IMR-90 (cell line): Measurements from ENCODE around the gene KCNT2. TPM values are rescaled to one million over a fixed set of nuclear protein-coding genes. Genes with fewer than 3 reads are reported as not detected.

Experiments
- ATAC-seq: fragments of 200-7000 bp; cut with Tn5 transposase; 2 replicates; pipeline ENCODE4 v1.9.1; 2020; ENCODE audit warnings: low read depth, mild to moderate bottlenecking, moderate library complexity
- BruUV-seq: library from RNA; stranded (reverse); fragments of 400-500 nt; replicated peaks from 2 replicates; lab custom pipeline; 2021; lab: Mats Ljungman, UMichigan
- CTCF ChIA-PET: fragments of 300-600 bp; formaldehyde crosslinking; extraction: SDS; loops from one replicate; lab custom pipeline; 2021; ENCODE audit warnings: antibody characterized with exemption; lab: Yijun Ruan, JAX
- POLR2A ChIA-PET: fragments of 300-600 bp; sonication (Branson Sonifier 250); formaldehyde crosslinking; loops from one replicate; lab custom pipeline; 2022; ENCODE audit warnings: antibody characterized with exemption; ENCODE audit not compliant: unreplicated experiment; lab: Charles Lee
- DNase-seq: peaks from one replicate; pipeline ENCODE4 v3.0.0; 2013
- H2AFZ ChIP-seq: replicated peaks from 2 replicates; pipeline ENCODE3; 2013; ENCODE audit warnings: low read length, mild to moderate bottlenecking; ENCODE audit not compliant: poor library complexity
- H2AK5ac ChIP-seq: 2 replicates; pipeline ENCODE4 v1.6.1; 2013; ENCODE audit warnings: low read depth, low read length, inconsistent platforms
- H2AK9ac ChIP-seq: replicated peaks from 2 replicates; pipeline ENCODE3; 2013; ENCODE audit warnings: mild to moderate bottlenecking, low read depth, low read length, moderate library complexity; ENCODE audit not compliant: poor library complexity
- H2BK120ac ChIP-seq: 2 replicates; pipeline ENCODE4 v1.6.1; 2013; ENCODE audit warnings: low read depth, low read length, inconsistent platforms
- H2BK15ac ChIP-seq: 3 replicates; pipeline ENCODE4 v1.6.1; 2013; ENCODE audit warnings: low read depth, low read length, inconsistent platforms
- H2BK20ac ChIP-seq: 2 replicates; pipeline ENCODE4 v1.6.1; 2013; ENCODE audit warnings: low read depth, mild to moderate bottlenecking, inconsistent platforms, low read length, moderate library complexity
- H2BK5ac ChIP-seq: 2 replicates; pipeline ENCODE4 v1.6.1; 2013; ENCODE audit warnings: mild to moderate bottlenecking, low read depth, low read length, inconsistent platforms; ENCODE audit not compliant: poor library complexity, severe bottlenecking
- H3K14ac ChIP-seq: replicated peaks from 2 replicates; pipeline ENCODE4 v1.6.1; 2013; ENCODE audit warnings: low read depth, low read length, inconsistent platforms
- H3K18ac ChIP-seq: 2 replicates; pipeline ENCODE4 v1.6.1; 2013; ENCODE audit warnings: low read depth, low read length, control low read depth
- H3K23ac ChIP-seq: 2 replicates; pipeline ENCODE4 v1.6.1; 2013; ENCODE audit warnings: low read depth, low read length, inconsistent platforms
- H3K27ac ChIP-seq: 2 replicates; pipeline ENCODE4 v1.5.1; 2013; ENCODE audit warnings: mild to moderate bottlenecking, control low read depth, low read length; ENCODE audit not compliant: insufficient read depth
- H3K27me3 ChIP-seq: 2 replicates; pipeline ENCODE4 v1.6.1; 2013; ENCODE audit warnings: low read length; ENCODE audit not compliant: control insufficient read depth, insufficient read depth
- H3K36me3 ChIP-seq: 2 replicates; pipeline ENCODE4 v1.6.1; 2013; ENCODE audit warnings: low read length, mixed read lengths; ENCODE audit not compliant: control insufficient read depth, insufficient read depth
- H3K4ac ChIP-seq: 2 replicates; pipeline ENCODE4 v1.6.1; 2013; ENCODE audit warnings: low read depth, low read length, inconsistent platforms
- H3K4me1 ChIP-seq: 2 replicates; pipeline ENCODE4 v1.6.1; 2013; ENCODE audit warnings: low read length, mixed read lengths; ENCODE audit not compliant: control insufficient read depth, insufficient read depth
- H3K4me2 ChIP-seq: 2 replicates; pipeline ENCODE4 v1.6.1; 2013; ENCODE audit warnings: low read depth, mild to moderate bottlenecking, control low read depth, low read length, moderate library complexity
- H3K4me3 ChIP-seq: 2 replicates; pipeline ENCODE4 v1.5.1; 2013; ENCODE audit warnings: low read depth, mild to moderate bottlenecking, control low read depth, low read length, moderate library complexity; ENCODE audit not compliant: insufficient read depth
- H3K56ac ChIP-seq: 2 replicates; pipeline ENCODE4 v1.6.1; 2013; ENCODE audit warnings: low read length, inconsistent platforms; ENCODE audit not compliant: insufficient read depth; ENCODE audit errors: extremely low read depth
- H3K79me1 ChIP-seq, 2 experiments: 2 replicates each; pipeline ENCODE4 v1.6.1; 2013; ENCODE audit warnings: low read length in 2 of 2, inconsistent platforms in 1 of 2, low read depth in 1 of 2
- H3K9ac ChIP-seq: 2 replicates; pipeline ENCODE4 v1.6.1; 2013; ENCODE audit warnings: low read depth, low read length, control low read depth
- H3K9me1 ChIP-seq: 2 replicates; pipeline ENCODE4 v1.6.1; 2013; ENCODE audit warnings: low read length, inconsistent platforms; ENCODE audit not compliant: insufficient read depth
- H3K9me3 ChIP-seq: 2 replicates; pipeline ENCODE4 v1.6.1; 2013; ENCODE audit warnings: low read length; ENCODE audit not compliant: control insufficient read depth, insufficient read depth
- H4K20me1 ChIP-seq: 2 replicates; pipeline ENCODE4 v1.6.1; 2013; ENCODE audit warnings: low read length, inconsistent platforms; ENCODE audit not compliant: insufficient read depth
- H4K5ac ChIP-seq: 2 replicates; pipeline ENCODE4 v1.6.1; 2013; ENCODE audit warnings: mild to moderate bottlenecking, low read depth, low read length, control low read depth
- H4K8ac ChIP-seq, 2 experiments: 2 replicates each; pipeline ENCODE4 v1.6.1; 2013; ENCODE audit warnings: low read depth in 2 of 2, low read length in 2 of 2, control low read depth in 1 of 2, inconsistent platforms in 1 of 2
- H4K91ac ChIP-seq: 2 replicates; pipeline ENCODE4 v1.6.1; 2013; ENCODE audit warnings: low read depth, low read length, inconsistent platforms; ENCODE audit not compliant: insufficient read depth
- POLR2A ChIP-seq: IDR thresholded peaks from 2 replicates; pipeline ENCODE4 v1.6.1; 2012; ENCODE audit warnings: mild to moderate bottlenecking, low read depth, low read length
- WGBS, 2 experiments: methylation state at CpG; one replicate each; pipeline versions ENCODE4 v1.1.5 to v1.1.7; 2013; ENCODE audit warnings: missing lambda C conversion rate in 2 of 2; ENCODE audit not compliant: insufficient read length in 1 of 2; ENCODE audit errors: extremely low coverage in 2 of 2; 5-methylcytosine and 5-hydroxymethylcytosine counted together
- dilution Hi-C: fragments of 300-500 bp; cut with HindIII; formaldehyde crosslinking; loops from one replicate; pipeline ENCODE4 v1.14.3; 2018; ENCODE audit warnings: low sequenced_read_pairs; ENCODE audit not compliant: unreplicated experiment
- in situ Hi-C: fragments of 300-500 bp; cut with MboI; formaldehyde crosslinking; loops from 3 replicates; pipeline ENCODE4 v1.14.3; 2019; ENCODE audit warnings: low sequenced_read_pairs, inconsistent platforms, mixed read lengths
- intact Hi-C: fragments of 100-400 bp; cut with micrococcal nuclease; formaldehyde crosslinking; loops from 2 replicates; pipeline ENCODE4 v1.10.0; 2022
- polyA plus RNA-seq, 3 experiments: library from polyadenylated mRNA; depleted of rRNA; stranded (reverse); fragments of >200 nt; gene quantifications; 2 replicates each; pipeline ENCODE4 v1.2.3, GENCODE V29; 2012; ENCODE audit warnings: low replicate concordance in 1 of 3
- total RNA-seq: library from RNA; depleted of rRNA; stranded (reverse); fragments of >200 nt; gene quantifications from 2 replicates; pipeline ENCODE4 v1.2.3, GENCODE V29; 2012

Gene KCNT2
- total and polyA plus RNA-seq, 2 of the 4 experiments (the other 2 are of a cell fraction): 0.22 to 0.72 TPM

DNA sequence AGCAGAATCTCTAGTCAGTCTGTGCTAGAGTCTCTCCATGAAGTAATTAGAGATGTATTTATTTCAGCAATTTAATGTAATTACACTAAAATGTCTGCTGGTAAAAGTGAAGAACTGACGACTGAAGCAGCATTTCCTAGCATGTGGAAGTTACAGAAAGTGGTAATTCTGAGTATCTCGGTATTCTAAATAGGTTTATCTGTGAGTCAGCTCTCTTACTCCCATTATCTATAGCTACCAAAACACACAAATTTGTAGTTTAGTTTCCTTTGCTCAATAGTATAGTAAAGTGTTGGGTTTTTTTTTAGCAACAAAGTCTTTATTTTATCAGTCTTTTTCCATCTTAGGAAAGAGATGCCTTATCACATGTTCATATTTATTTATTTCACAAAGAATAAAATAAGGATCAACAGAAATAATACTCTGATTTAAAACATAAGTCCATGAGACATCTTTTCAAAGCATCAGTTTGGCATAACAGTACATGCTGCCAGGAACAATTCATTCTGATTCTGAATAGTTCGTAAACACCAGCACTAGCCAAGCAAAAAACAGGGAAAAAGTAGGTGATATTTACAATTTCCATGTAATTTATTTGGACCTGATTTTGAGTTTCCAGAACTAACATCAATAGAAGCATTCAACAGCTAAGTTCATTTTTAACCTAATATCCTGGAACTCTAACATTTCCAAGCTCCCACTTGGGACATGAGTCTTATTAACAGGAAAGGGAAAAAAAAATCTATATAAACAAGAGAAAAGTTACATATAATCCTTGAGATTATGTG is 76.3 kb downstream of the KCNT2 start:
- no TSS peak for BruUV-seq
- in situ Hi-C loops: no loop called here

More for the DNA sequence above, 76.3 kb downstream of the KCNT2 start:
- no peak overlapping the region for H3K23ac ChIP-seq
- H3K36me3 ChIP-seq: no peaks in the 10 kb centered on the region
- intact Hi-C loops (no loop called here), dilution Hi-C loops (no loop called here)
- H4K20me1 ChIP-seq: no peaks in the 10 kb centered on the region
- H4K8ac ChIP-seq: no peak overlapping the region
- H3K4me3 ChIP-seq: no peak overlapping the region
- no peak overlapping the region for H3K4me2 ChIP-seq
- H3K79me1 ChIP-seq: no peaks in the 10 kb centered on the region
- H3K56ac ChIP-seq: no peak overlapping the region
- no CpG with 5 or more reads among the region's 3 CpGs for WGBS, 2 experiments
- no peak overlapping the region for H3K4ac ChIP-seq
- ChIA-PET POLR2A (no interaction called here), CTCF (no interaction called here)
- H2BK5ac ChIP-seq: no peak overlapping the region
- no peak overlapping the region for H3K27ac ChIP-seq
- H2BK20ac ChIP-seq: no peak overlapping the region
- H4K91ac ChIP-seq: no peak overlapping the region
- no peak overlapping the region for H2AFZ ChIP-seq
- H4K5ac ChIP-seq: no peak overlapping the region
- H2AK5ac ChIP-seq: no peak overlapping the region
- H3K9me1 ChIP-seq: no peaks in the 10 kb centered on the region
- H3K18ac ChIP-seq: no peak overlapping the region
- H3K27me3 ChIP-seq: no peaks in the 10 kb centered on the region
- no peak for TF ChIP-seq POLR2A
- no peaks in the 10 kb centered on the region for H3K4me1 ChIP-seq
- no peak overlapping the region for H2BK15ac ChIP-seq
- no peak overlapping the region for H2AK9ac ChIP-seq
- ATAC-seq (no peak), DNase-seq (no peak)
- no peak overlapping the region for H3K14ac ChIP-seq
- H2BK120ac ChIP-seq: no peak overlapping the region
- H3K9me3 ChIP-seq: no peaks in the 10 kb centered on the region; the same call in 1 of the 2 replicates
- no peak overlapping the region for H3K9ac ChIP-seq
